Measurements from ENCODE around the gene DNAI4. TPM values are rescaled to one million over a fixed set of nuclear protein-coding genes. Genes with fewer than 3 reads are reported as not detected.
"Not testable (repeated sequence)": the region's sequence is repeated elsewhere in the genome, so short reads cannot be mapped to it uniquely, and the experiment has no call there.

The DNAI4 gene
- total and polyA plus RNA-seq, 2 experiments from 2014 or later: 0.90 to 3.8 TPM

DNA sequence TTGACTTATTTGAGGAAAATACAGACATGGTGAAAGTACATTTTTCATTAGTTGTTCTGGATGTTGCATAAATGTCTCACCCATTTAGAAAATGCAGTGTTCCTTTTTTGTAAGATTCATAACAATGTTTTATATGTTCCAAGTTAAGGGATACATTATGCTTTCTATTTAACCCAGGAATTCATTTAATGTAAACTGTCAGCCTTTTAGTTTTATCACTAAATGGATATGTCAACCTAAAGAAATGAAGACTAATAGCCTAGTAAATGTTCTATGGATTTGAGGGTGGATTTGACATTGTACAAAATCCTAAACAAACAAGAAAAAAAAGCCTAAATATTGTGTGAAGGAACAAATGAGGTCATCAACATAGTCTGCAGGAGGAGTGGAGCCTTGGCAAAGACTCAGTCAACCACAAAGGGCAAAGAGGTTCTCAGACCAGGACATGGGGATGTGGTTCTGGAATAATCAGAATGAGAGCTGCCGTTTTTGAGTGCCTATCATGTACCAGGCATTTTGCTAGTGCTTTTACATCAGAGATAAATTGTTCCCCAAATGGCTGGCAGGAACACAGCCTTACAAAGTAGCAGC lies 114.8 kb downstream of the DNAI4 start (continued):
- TF ChIP-seq, protein P1, sequence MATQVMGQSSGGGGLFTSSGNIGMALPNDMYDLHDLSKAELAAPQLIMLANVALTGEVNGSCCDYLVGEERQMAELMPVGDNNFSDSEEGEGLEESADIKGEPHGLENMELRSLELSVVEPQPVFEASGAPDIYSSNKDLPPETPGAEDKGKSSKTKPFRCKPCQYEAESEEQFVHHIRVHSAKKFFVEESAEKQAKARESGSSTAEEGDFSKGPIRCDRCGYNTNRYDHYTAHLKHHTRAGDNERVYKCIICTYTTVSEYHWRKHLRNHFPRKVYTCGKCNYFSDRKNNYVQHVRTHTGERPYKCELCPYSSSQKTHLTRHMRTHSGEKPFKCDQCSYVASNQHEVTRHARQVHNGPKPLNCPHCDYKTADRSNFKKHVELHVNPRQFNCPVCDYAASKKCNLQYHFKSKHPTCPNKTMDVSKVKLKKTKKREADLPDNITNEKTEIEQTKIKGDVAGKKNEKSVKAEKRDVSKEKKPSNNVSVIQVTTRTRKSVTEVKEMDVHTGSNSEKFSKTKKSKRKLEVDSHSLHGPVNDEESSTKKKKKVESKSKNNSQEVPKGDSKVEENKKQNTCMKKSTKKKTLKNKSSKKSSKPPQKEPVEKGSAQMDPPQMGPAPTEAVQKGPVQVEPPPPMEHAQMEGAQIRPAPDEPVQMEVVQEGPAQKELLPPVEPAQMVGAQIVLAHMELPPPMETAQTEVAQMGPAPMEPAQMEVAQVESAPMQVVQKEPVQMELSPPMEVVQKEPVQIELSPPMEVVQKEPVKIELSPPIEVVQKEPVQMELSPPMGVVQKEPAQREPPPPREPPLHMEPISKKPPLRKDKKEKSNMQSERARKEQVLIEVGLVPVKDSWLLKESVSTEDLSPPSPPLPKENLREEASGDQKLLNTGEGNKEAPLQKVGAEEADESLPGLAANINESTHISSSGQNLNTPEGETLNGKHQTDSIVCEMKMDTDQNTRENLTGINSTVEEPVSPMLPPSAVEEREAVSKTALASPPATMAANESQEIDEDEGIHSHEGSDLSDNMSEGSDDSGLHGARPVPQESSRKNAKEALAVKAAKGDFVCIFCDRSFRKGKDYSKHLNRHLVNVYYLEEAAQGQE (IDR thresholded peaks at IDR 0.05; ENCODE audit: unreplicated experiment): no peak
- TF ChIP-seq ZNF114 (CRISPR knock-in tag; IDR thresholded peaks at IDR 0.05): no peak
- TF ChIP-seq POLR2AphosphoS5 (IDR thresholded peaks at IDR 0.05; ENCODE audit: low read depth): no peak

DNA sequence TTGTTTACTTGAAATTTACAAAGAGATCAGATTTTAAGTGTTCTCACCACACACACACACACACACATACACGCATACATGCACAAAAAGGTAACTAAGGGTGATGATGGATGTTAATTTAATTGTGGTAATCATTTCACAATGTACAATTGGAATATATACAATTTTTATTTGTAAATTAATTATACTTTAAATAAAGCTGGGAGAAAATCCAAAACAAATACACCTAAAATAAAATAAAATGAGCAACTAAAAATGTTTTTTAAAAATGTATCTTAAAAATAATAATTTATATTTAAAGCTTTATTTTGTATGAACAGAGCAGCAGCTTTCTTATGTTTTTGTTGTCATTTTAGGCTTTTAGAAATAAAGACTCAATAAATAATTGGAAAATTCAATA lies 115.4 kb downstream of the DNAI4 start:
- no peaks in the 10 kb centered on the region for H3K27me3 ChIP-seq (ENCODE audit: insufficient read depth)

DNA sequence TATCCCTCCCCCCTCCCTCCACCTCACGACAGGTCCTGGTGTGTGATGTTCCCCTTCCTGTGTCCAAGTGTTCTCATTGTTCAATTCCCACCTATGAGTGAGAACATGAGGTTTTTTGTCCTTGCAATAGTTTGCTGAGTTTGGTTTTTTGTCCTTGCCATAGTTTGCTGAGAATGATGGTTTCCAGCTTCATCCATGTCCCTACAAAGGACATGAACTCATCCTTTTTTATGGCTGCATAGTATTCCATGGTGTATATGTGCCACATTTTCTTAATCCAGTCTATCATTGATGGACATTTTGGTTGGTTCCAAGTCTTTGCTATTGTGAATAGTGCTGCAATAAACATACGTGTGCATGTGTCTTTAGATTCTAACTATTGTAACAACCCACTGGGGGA lies 128.8 kb downstream of the DNAI4 start:
- not testable (repeated sequence) for H3K4me2 ChIP-seq; H3K4me3 ChIP-seq; H3K27me3 ChIP-seq (ENCODE audit: insufficient read depth); H3K9me3 Mint-ChIP-seq; H3K27ac Mint-ChIP-seq; H3K4me3 Mint-ChIP-seq; H3K27ac ChIP-seq (ENCODE audit: low read depth); DNase-seq (ENCODE audit: low spot score); H3K9me2 ChIP-seq (ENCODE audit: insufficient read depth); H3K27me3 Mint-ChIP-seq (ENCODE audit: insufficient read depth, low read depth, poor library complexity); H3K36me3 ChIP-seq (ENCODE audit: insufficient read depth); H3K4me1 Mint-ChIP-seq; H3K79me2 ChIP-seq (replicated peaks; ENCODE audit: insufficient read depth); ATAC-seq; H3K36me3 Mint-ChIP-seq (ENCODE audit: low read depth); H2AFZ ChIP-seq; H3K4me1 ChIP-seq (ENCODE audit: insufficient read depth); H3F3A ChIP-seq (replicated peaks; ENCODE audit: low read depth); H4K20me1 ChIP-seq (replicated peaks; ENCODE audit: insufficient read depth)

More for the DNA sequence above, 115.4 kb downstream of the DNAI4 start:
- Mint-ChIP-seq H3K9me3 (no peaks in the 10 kb centered on the region), H3K4me1 (no peaks in the 10 kb centered on the region), H3K27me3 (ENCODE audit: insufficient read depth, low read depth, poor library complexity) (no peaks in the 10 kb centered on the region), H3K36me3 (ENCODE audit: low read depth) (no peaks in the 10 kb centered on the region), H3K27ac (no peak overlapping the region), H3K4me3 (no peak overlapping the region)
- no peaks in the 10 kb centered on the region for H3K79me2 ChIP-seq (replicated peaks; ENCODE audit: insufficient read depth)
- no peak for TF ChIP-seq CREB1 (CRISPR knock-in tag; IDR thresholded peaks at IDR 0.05; ENCODE audit: low read depth)
- TF ChIP-seq STAT1 (IDR thresholded peaks at IDR 0.05; ENCODE audit: unreplicated experiment): no peak
- no peak for TF ChIP-seq JUNB (IDR thresholded peaks at IDR 0.05; ENCODE audit: unreplicated experiment)
- no peak for TF ChIP-seq POLR2AphosphoS5 (IDR thresholded peaks at IDR 0.05; ENCODE audit: low read depth)
- TF ChIP-seq, protein P2, sequence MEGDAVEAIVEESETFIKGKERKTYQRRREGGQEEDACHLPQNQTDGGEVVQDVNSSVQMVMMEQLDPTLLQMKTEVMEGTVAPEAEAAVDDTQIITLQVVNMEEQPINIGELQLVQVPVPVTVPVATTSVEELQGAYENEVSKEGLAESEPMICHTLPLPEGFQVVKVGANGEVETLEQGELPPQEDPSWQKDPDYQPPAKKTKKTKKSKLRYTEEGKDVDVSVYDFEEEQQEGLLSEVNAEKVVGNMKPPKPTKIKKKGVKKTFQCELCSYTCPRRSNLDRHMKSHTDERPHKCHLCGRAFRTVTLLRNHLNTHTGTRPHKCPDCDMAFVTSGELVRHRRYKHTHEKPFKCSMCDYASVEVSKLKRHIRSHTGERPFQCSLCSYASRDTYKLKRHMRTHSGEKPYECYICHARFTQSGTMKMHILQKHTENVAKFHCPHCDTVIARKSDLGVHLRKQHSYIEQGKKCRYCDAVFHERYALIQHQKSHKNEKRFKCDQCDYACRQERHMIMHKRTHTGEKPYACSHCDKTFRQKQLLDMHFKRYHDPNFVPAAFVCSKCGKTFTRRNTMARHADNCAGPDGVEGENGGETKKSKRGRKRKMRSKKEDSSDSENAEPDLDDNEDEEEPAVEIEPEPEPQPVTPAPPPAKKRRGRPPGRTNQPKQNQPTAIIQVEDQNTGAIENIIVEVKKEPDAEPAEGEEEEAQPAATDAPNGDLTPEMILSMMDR (conservative IDR thresholded peaks at IDR 0.05; ENCODE audit: low read depth in 2 of 2): no peak
- TF ChIP-seq, protein P1 (IDR thresholded peaks at IDR 0.05; ENCODE audit: unreplicated experiment): no peak
- no peak for TF ChIP-seq ZNF331 (CRISPR knock-in tag; IDR thresholded peaks at IDR 0.05; ENCODE audit: low read depth)
- no peaks in the 10 kb centered on the region for H3K36me3 ChIP-seq (ENCODE audit: insufficient read depth)
- no peaks in the 10 kb centered on the region for H4K20me1 ChIP-seq (replicated peaks; ENCODE audit: insufficient read depth)
- H3K4me1 ChIP-seq (ENCODE audit: insufficient read depth): no peaks in the 10 kb centered on the region
- no peak overlapping the region for H3K4me3 ChIP-seq
- H3K9me2 ChIP-seq (ENCODE audit: insufficient read depth): no peaks in the 10 kb centered on the region
- no peaks in the 10 kb centered on the region for H3F3A ChIP-seq (replicated peaks; ENCODE audit: low read depth)
- no peak overlapping the region for H2AFZ ChIP-seq
- ATAC-seq (no peak), DNase-seq (ENCODE audit: low spot score) (no peak)
- no peak overlapping the region for H3K4me2 ChIP-seq
- H3K27ac ChIP-seq (ENCODE audit: low read depth): no peak overlapping the region
